WTC11 (cell line): ENCODE measurements around the gene RNF135. TPM values are rescaled to one million over a fixed set of nuclear protein-coding genes. Genes with fewer than 3 reads are reported as not detected.

Experiments used
- ATAC-seq: fragments of 200-7000 bp; cut with Tn5 transposase; 2 replicates; pipeline ENCODE4 v1.10.0; 2021; ENCODE audit warnings: mild to moderate bottlenecking, moderate library complexity
- CTCF ChIA-PET: fragments of 300-600 bp; sonication (Branson Sonifier 250); formaldehyde crosslinking; loops from one replicate; lab custom pipeline; 2021; ENCODE audit warnings: antibody characterized with exemption; lab: Charles Lee
- POLR2A ChIA-PET: fragments of 350-600 bp; sonication (Branson Sonifier 250); formaldehyde crosslinking; loops from one replicate; lab custom pipeline; 2021; ENCODE audit warnings: antibody characterized with exemption; lab: Charles Lee
- DNase-seq: peaks from one replicate; pipeline ENCODE4 v3.0.0; 2021; ENCODE audit warnings: low spot score
- H3K27ac Mint-ChIP-seq: 2 replicates; pipeline ENCODE4 v1.8.0; 2021; ENCODE audit warnings: mixed read lengths
- H3K27me3 Mint-ChIP-seq: 2 replicates; pipeline ENCODE4 v1.8.0; 2021; ENCODE audit warnings: low read depth, mild to moderate bottlenecking, moderate library complexity, mixed read lengths
- H3K36me3 Mint-ChIP-seq: 2 replicates; pipeline ENCODE4 v1.8.0; 2021; ENCODE audit warnings: mixed read lengths
- H3K4me1 Mint-ChIP-seq: 2 replicates; pipeline ENCODE4 v1.8.0; 2022; ENCODE audit warnings: mixed read lengths
- H3K4me3 Mint-ChIP-seq: 2 replicates; pipeline ENCODE4 v1.8.0; 2021; ENCODE audit warnings: mild to moderate bottlenecking, moderate library complexity, mixed read lengths
- H3K9me3 Mint-ChIP-seq: 2 replicates; pipeline ENCODE4 v1.8.0; 2021; ENCODE audit warnings: mixed read lengths
- ATF1 ChIP-seq: sonication (generic); formaldehyde crosslinking; IDR thresholded peaks from 2 replicates; pipeline ENCODE4 v1.8.1; 2023; ENCODE audit warnings: mild to moderate bottlenecking, moderate library complexity, missing genetic modification reagents
- E2F1 ChIP-seq: sonication (generic); formaldehyde crosslinking; IDR thresholded peaks from 2 replicates; pipeline ENCODE4 v1.8.0; 2022; ENCODE audit warnings: mild to moderate bottlenecking, missing genetic modification reagents
- EMX1 ChIP-seq: fragments of 250-450 bp; sonication (Bioruptor Pico); IDR thresholded peaks from 2 replicates; pipeline ENCODE4 v1.8.0; 2021; ENCODE audit warnings: mild to moderate bottlenecking
- ETV6 ChIP-seq: sonication (generic); formaldehyde crosslinking; IDR thresholded peaks from 2 replicates; pipeline ENCODE4 v1.8.1; 2022; ENCODE audit warnings: mild to moderate bottlenecking, missing genetic modification reagents
- GABPB1 ChIP-seq: sonication (generic); formaldehyde crosslinking; IDR thresholded peaks from 2 replicates; pipeline ENCODE4 v1.8.1; 2023; ENCODE audit warnings: mild to moderate bottlenecking, missing genetic modification reagents
- GRHL2 ChIP-seq: fragments of 250-450 bp; sonication (Bioruptor Pico); IDR thresholded peaks from 2 replicates; pipeline ENCODE4 v1.8.0; 2022; ENCODE audit warnings: mild to moderate bottlenecking, moderate library complexity; ENCODE audit not compliant: insufficient replicate concordance, severe bottlenecking
- GTF2I ChIP-seq: fragments of 250-450 bp; sonication (Bioruptor Pico); conservative IDR thresholded peaks from 2 replicates; pipeline ENCODE4 v1.4.0; 2021; ENCODE audit warnings: mild to moderate bottlenecking
- JAZF1 ChIP-seq: fragments of 250-450 bp; sonication (Bioruptor Pico); IDR thresholded peaks from 2 replicates; pipeline ENCODE4 v1.9.0; 2021; ENCODE audit warnings: moderate library complexity, mild to moderate bottlenecking, inconsistent platforms
- PRDM15 ChIP-seq: sonication (generic); formaldehyde crosslinking; IDR thresholded peaks from 2 replicates; pipeline ENCODE4 v1.8.0; 2022; ENCODE audit warnings: missing genetic modification reagents
- RELA ChIP-seq: sonication (generic); formaldehyde crosslinking; IDR thresholded peaks from 2 replicates; pipeline ENCODE4 v1.8.1; 2022; ENCODE audit warnings: missing genetic modification reagents, mild to moderate bottlenecking, borderline replicate concordance
- SMAD4 ChIP-seq: sonication (generic); formaldehyde crosslinking; IDR thresholded peaks from 2 replicates; pipeline ENCODE4 v1.8.0; 2022; ENCODE audit warnings: mild to moderate bottlenecking, missing genetic modification reagents
- SOX15 ChIP-seq: fragments of 250-450 bp; sonication (Bioruptor Pico); IDR thresholded peaks from 2 replicates; pipeline ENCODE4 v1.9.0; 2021; ENCODE audit warnings: mild to moderate bottlenecking
- ZBTB21 ChIP-seq: sonication (generic); formaldehyde crosslinking; IDR thresholded peaks from 2 replicates; pipeline ENCODE4 v1.8.1; 2023; ENCODE audit warnings: mild to moderate bottlenecking, missing genetic modification reagents, borderline replicate concordance
- ZNF263 ChIP-seq: sonication (generic); formaldehyde crosslinking; IDR thresholded peaks from 2 replicates; pipeline ENCODE4 v1.8.1; 2022; ENCODE audit warnings: low read depth, mild to moderate bottlenecking, moderate library complexity, missing genetic modification reagents
- ZSCAN18 ChIP-seq: fragments of 250-450 bp; sonication (Bioruptor Pico); IDR thresholded peaks from 2 replicates; pipeline ENCODE4 v2.1.2; 2022; ENCODE audit warnings: mild to moderate bottlenecking, moderate library complexity
- total RNA-seq: library from RNA; stranded (reverse); gene quantifications from 3 replicates; pipeline ENCODE4 v1.2.3, GENCODE V29; 2021
- TF ChIP-seq, protein P1 (sequence below): sonication (generic); formaldehyde crosslinking; IDR thresholded peaks from 2 replicates; pipeline ENCODE4 v1.8.1; 2022; ENCODE audit warnings: low read depth, missing genetic modification reagents, borderline replicate concordance

RNF135 gene
- total RNA-seq, 1 experiment from 2014 or later = 10.3 TPM

- TF ChIP-seq PRDM15 (CRISPR knock-in tag) (no peak), ETV6 (no peak), GRHL2 (CRISPR knock-in tag) (no peak), ZSCAN18 (CRISPR knock-in tag) (no peak), ZNF263 (no peak), GTF2I (CRISPR knock-in tag) (no peak), EMX1 (CRISPR knock-in tag) (no peak), SMAD4 (CRISPR knock-in tag) (no peak), SOX15 (no peak), ZBTB21 (no peak), JAZF1 (no peak), ATF1 (CRISPR knock-in tag) (no peak), E2F1 (CRISPR knock-in tag) (no peak)
- TF ChIP-seq, protein P1, sequence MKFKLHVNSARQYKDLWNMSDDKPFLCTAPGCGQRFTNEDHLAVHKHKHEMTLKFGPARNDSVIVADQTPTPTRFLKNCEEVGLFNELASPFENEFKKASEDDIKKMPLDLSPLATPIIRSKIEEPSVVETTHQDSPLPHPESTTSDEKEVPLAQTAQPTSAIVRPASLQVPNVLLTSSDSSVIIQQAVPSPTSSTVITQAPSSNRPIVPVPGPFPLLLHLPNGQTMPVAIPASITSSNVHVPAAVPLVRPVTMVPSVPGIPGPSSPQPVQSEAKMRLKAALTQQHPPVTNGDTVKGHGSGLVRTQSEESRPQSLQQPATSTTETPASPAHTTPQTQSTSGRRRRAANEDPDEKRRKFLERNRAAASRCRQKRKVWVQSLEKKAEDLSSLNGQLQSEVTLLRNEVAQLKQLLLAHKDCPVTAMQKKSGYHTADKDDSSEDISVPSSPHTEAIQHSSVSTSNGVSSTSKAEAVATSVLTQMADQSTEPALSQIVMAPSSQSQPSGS (CRISPR knock-in tag) = no peak
- TF ChIP-seq, all 79 proteins: peak for 0
- Mint-ChIP-seq H3K4me1 (peaks cover 15% of the 10 kb centered on the region), H3K9me3 (no peaks in the 10 kb centered on the region), H3K27me3 (no peaks in the 10 kb centered on the region), H3K27ac (no peak overlapping the region), H3K36me3 (no peaks in the 10 kb centered on the region), H3K4me3 (no peak overlapping the region)
- DNase-seq (no peak), ATAC-seq (no peak)
- POLR2A ChIA-PET = no interaction called here
- CTCF ChIA-PET = no interaction called here
Observed at GRCh38 chr17:30952638-30953393, 18.0 kb upstream of the RNF135 start.

DNA sequence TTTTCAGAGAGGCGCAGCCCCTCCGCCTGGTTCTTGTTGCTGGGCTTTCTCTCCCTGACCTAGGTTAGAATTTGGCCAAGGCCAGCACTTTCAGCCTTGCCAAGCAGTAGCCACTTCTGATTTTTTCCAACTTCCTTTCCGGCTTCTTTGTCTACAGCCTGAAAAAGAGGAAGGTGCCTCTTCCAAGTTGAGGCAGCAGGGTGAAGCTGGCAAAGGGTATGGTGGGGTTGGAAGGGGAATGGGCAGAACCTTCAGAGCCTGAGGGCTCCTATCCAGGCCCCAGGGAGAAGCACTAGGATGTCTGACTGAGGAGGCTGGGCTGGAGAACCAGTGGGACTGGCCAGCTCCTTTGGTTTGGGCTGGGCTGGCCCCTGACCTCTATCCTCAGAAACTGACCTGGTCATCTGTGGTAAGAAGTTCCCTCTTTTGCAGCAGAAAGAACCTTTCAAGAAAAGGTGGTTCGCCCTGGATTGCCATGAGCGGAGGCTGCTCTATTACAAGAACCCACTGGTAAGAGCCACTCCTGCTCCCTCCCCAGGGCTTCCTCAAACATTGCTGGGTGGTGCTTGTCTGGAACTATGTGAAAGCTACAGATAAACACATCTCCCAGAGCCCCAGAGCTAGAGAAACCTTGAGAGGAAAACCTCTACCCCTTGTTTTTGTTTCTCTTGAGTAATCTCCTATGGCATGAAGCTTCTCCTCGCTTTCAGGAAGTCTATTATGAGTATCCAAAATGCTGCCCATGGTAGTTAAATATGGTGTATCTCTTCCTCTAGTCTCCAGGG, 16.6 kb upstream of the RNF135 start:
- ChIA-PET POLR2A (no interaction called here), CTCF (no interaction called here)
- Mint-ChIP-seq H3K27me3 (no peaks in the 10 kb centered on the region), H3K4me3 (no peak overlapping the region), H3K4me1 (peaks cover 15% of the 10 kb centered on the region), H3K27ac (no peak overlapping the region), H3K9me3 (no peaks in the 10 kb centered on the region), H3K36me3 (no peaks in the 10 kb centered on the region)
- no peak for DNase-seq
- TF ChIP-seq ZNF263 = no peak
- no peak for TF ChIP-seq RELA (CRISPR knock-in tag)
- no peak for TF ChIP-seq GABPB1
- no peak for TF ChIP-seq GRHL2 (CRISPR knock-in tag)
- ATAC-seq = no peak
